ENCODE measurements around the gene ADD2. TPM values are rescaled to one million over a fixed set of nuclear protein-coding genes. Genes with fewer than 3 reads are reported as not detected.

ADD2 gene
- total and polyA plus RNA-seq, 4 donors: 0.08 to 156 (median 0.16) TPM; not detected in 1

- Histone ChIP-seq H3K27me3 (ENCODE audit: control insufficient read depth in 4 of 4, insufficient read depth in 4 of 4, low read length in 3 of 4) (no peaks in the 10 kb centered on the region), H3K4me3 (ENCODE audit: low read depth in 1 of 3, low read length in 3 of 3) (no peak overlapping the region), H3K9me3 (ENCODE audit: control insufficient read depth in 4 of 4, low read length in 3 of 4) (no peaks in the 10 kb centered on the region), H3K4me1 (ENCODE audit: control insufficient read depth in 4 of 4, insufficient read depth in 4 of 4, low read length in 3 of 4) (no peaks in the 10 kb centered on the region), H3K9ac (ENCODE audit: low read depth in 1 of 2, low read length in 2 of 2) (no peak overlapping the region), H3K36me3 (ENCODE audit: control insufficient read depth in 4 of 4, insufficient read depth in 3 of 4, low read depth in 1 of 4, low read length in 3 of 4) (no peaks in the 10 kb centered on the region), H3K27ac (ENCODE audit: low read depth in 1 of 2, low read length in 2 of 2) (no peak overlapping the region)
- TF ChIP-seq, protein P1, sequence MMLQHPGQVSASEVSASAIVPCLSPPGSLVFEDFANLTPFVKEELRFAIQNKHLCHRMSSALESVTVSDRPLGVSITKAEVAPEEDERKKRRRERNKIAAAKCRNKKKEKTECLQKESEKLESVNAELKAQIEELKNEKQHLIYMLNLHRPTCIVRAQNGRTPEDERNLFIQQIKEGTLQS (IDR thresholded peaks at IDR 0.05): no peak
- no peak for TF ChIP-seq HNF4A (conservative IDR thresholded peaks at IDR 0.05)
- TF ChIP-seq TAF1 (conservative IDR thresholded peaks at IDR 0.05): no peak
- TF ChIP-seq, protein P2, sequence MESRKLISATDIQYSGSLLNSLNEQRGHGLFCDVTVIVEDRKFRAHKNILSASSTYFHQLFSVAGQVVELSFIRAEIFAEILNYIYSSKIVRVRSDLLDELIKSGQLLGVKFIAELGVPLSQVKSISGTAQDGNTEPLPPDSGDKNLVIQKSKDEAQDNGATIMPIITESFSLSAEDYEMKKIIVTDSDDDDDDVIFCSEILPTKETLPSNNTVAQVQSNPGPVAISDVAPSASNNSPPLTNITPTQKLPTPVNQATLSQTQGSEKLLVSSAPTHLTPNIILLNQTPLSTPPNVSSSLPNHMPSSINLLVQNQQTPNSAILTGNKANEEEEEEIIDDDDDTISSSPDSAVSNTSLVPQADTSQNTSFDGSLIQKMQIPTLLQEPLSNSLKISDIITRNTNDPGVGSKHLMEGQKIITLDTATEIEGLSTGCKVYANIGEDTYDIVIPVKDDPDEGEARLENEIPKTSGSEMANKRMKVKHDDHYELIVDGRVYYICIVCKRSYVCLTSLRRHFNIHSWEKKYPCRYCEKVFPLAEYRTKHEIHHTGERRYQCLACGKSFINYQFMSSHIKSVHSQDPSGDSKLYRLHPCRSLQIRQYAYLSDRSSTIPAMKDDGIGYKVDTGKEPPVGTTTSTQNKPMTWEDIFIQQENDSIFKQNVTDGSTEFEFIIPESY (IDR thresholded peaks at IDR 0.05): no peak
- TF ChIP-seq JUND (IDR thresholded peaks at IDR 0.05): no peak
- TF ChIP-seq RAD21 (IDR thresholded peaks at IDR 0.05): no peak
- TF ChIP-seq SP1 (IDR thresholded peaks at IDR 0.05): no peak
- TF ChIP-seq NR2F2 (IDR thresholded peaks at IDR 0.05): no peak
- TF ChIP-seq GABPA (IDR thresholded peaks at IDR 0.05 in 1 of 2, conservative IDR thresholded peaks at IDR 0.05 in 1 of 2): no peak
- no peak for TF ChIP-seq HNF4G (IDR thresholded peaks at IDR 0.05)
- TF ChIP-seq REST (IDR thresholded peaks at IDR 0.05): no peak
- TF ChIP-seq FOXA2 (IDR thresholded peaks at IDR 0.05): no peak
- no peak for DNase-seq (ENCODE audit: low spot score)
- WGBS: 95% methylated on average over 12 of the region's 12 CpGs
Measured at GRCh38 chr2:70808983-70809958, 41.3 kb upstream of the ADD2 start.

GRCh38 chr2:70807828-70808118, 39.8 kb upstream of the ADD2 start:
- no peak overlapping the region for H3K9ac ChIP-seq (ENCODE audit: low read depth in 1 of 2, low read length in 2 of 2)

More at GRCh38 chr2:70807828-70808118, 39.8 kb upstream of the ADD2 start:
- Histone ChIP-seq H3K27ac (ENCODE audit: low read depth in 1 of 2, low read length in 2 of 2) (no peak overlapping the region), H3K36me3 (ENCODE audit: control insufficient read depth in 4 of 4, insufficient read depth in 3 of 4, low read depth in 1 of 4, low read length in 3 of 4) (no peaks in the 10 kb centered on the region), H3K9me3 (ENCODE audit: control insufficient read depth in 4 of 4, low read length in 3 of 4) (no peaks in the 10 kb centered on the region), H3K27me3 (ENCODE audit: control insufficient read depth in 4 of 4, insufficient read depth in 4 of 4, low read length in 3 of 4) (no peaks in the 10 kb centered on the region), H3K4me1 (ENCODE audit: control insufficient read depth in 4 of 4, insufficient read depth in 4 of 4, low read length in 3 of 4) (no peaks in the 10 kb centered on the region), H3K4me3 (ENCODE audit: low read depth in 1 of 3, low read length in 3 of 3) (no peak overlapping the region)
- no peak for DNase-seq (ENCODE audit: low spot score)
- 92% methylated on average over 4 of the region's 4 CpGs for WGBS
- no peak for TF ChIP-seq GABPA (IDR thresholded peaks at IDR 0.05 in 1 of 2, conservative IDR thresholded peaks at IDR 0.05 in 1 of 2)
- TF ChIP-seq RAD21 (IDR thresholded peaks at IDR 0.05): no peak
- no peak for TF ChIP-seq YY1 (IDR thresholded peaks at IDR 0.05)
- TF ChIP-seq, protein P1 (IDR thresholded peaks at IDR 0.05): no peak
- TF ChIP-seq EGR1 (IDR thresholded peaks at IDR 0.05; ENCODE audit: low read depth in 2 of 2): no peak
- no peak for TF ChIP-seq FOXA1 (IDR thresholded peaks at IDR 0.05)
- TF ChIP-seq, protein P2 (IDR thresholded peaks at IDR 0.05): no peak
- no peak for TF ChIP-seq CTCF (IDR thresholded peaks at IDR 0.05; ENCODE audit: low read depth, low read length, missing input control)

Data from liver (tissue), 9 donors.